ENCODE data around the gene PGLYRP3.

PGLYRP3 gene

DNA sequence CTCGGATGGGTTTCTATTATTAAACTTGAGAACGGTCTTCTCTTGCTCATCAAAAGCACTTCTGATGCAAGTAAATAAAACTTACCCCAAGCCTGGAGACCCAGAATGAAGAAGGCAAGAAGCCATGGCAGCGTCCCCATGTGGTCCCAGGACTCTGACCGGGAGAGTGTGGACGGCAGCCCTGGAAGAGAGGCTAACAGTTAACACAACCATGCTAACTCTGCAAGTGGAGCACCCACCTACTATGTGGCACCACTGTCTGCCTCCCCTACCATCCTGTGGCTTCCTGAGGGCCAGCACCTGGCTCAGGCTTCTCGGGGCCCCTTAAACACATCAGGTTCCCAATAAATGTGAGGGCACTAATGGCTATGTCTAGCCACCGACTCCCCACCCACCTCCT, 2.2 kb downstream of the PGLYRP3 start:
- no peak for DNase-seq

- no peak for DNase-seq
These were observed 3.3 kb downstream of the PGLYRP3 start for GRCh38 chr1:153309441-153309840.

DNA sequence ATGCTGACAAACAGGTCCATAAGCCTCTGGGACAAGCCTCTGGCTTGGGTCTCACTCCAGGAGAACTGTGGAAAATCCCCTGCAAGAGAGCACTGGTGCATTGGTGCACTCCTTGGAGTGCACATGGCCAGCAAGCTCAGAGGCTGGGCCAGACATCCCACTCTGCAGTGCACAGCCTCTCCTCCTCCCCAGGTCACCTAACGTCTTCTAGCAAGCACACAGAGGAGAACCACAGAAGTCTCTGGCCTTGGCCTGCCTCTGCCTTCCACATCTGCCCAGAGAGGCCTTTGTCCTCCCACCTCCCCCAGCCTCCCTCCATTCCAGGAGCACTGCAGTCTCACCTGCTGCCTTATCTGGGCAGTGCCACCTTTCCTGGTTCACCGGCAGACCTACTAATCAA, 4.2 kb downstream of the PGLYRP3 start:
- no peak for DNase-seq

DNA sequence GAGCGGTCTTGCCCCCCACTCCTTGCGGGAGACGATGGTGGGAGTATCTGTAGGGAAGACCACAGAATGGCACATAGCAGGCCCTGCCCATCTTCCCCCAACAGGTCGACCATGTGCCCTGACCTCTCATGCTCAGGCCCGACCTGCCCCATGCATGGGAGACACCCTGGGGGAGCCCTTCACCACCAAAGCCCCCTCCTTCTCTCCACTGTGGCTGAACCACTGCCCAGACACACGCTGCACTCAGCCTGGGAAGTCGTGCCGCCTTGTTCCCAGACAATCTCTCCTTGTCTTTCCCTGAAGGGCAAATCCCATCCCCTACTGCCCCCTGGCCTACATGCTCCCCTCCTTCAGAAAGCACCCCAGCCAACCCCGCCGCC, 5.5 kb downstream of the PGLYRP3 start:
- DNase-seq = no peak

GRCh38 chr1:153306303-153307220, 6.2 kb downstream of the PGLYRP3 start:
- DNase-seq = no peak

DNA sequence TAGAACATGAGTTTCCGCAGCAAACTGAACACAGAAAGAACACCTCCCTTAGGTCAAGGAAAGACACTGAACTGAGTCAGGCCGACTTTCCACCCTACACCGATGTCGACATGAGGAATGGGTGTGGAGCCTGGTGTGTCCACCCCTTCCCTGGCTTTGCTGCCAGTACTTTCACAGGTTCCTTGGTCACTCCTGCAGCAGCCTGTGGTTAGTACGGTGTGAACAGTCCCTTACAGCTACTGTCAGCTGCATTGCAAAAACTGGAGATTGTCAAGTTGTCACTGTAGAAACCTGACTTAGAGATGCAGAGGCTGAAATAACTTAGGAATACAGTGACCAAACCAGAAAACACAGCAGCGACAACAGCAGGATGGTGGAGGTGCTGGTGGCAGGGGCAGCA, 7.1 kb downstream of the PGLYRP3 start:
- DNase-seq = no peak

GRCh38 chr1:153302308-153302707, 10.4 kb downstream of the PGLYRP3 start:
- no peak for DNase-seq

- DNase-seq = no peak
These were observed 18.9 kb downstream of the PGLYRP3 start for GRCh38 chr1:153293851-153294250.

GRCh38 chr1:153293480-153293775, 19.3 kb downstream of the PGLYRP3 start:
- no peak for DNase-seq

- DNase-seq = no peak
These were observed 19.8 kb downstream of the PGLYRP3 start for GRCh38 chr1:153292740-153293479.

DNA sequence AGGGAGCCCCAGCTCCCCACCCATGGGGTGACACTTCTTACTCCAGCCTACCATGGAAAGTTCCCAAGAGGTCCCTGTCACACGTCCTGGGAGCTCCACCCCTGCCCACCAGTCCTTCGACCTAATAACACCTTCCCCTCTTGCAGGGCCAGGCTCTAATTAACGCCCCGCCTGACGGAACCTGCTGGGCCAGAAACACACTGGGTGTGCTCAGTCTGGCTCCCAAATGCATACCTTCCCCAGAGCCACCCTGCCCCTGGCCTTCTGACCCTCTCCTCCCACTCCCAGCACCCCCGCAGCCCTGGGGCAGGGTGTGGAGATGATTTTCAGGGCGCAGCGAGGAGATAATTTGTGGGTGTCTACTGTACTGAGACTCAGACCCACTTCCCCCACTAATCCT, 20.6 kb downstream of the PGLYRP3 start:
- DNase-seq = no peak

GRCh38 chr1:153291514-153291913, 21.2 kb downstream of the PGLYRP3 start:
- DNase-seq = no peak

DNA sequence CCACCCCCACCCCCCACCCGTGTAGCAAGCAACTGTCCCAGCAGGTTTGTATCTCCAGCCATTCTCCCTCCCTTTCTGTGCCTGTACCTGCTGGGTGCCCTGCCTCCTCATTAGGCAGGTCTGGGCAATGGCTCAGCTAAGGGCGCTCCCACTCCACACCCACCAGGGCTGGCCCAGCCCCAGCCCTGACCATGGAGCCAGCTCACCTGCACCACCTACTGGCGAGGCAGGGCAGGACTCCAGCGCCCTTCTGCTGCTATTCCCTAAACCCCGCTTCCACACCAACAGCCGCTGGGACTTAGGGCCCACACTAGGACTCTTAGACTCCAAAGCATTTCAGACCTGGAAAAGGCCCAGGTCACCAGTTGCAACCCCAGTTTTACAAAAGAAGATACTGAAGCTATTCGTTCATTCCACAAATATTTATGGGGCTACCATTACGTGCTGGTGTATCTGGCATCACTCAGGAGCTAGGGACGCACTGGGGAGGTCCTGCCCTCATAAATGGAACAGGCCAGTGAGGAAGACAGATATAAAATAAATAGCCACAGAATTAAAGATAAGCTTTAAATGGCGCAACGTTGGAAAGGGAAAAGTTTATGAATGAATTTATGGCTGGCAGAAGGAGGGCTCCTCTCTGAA, 24.0 kb downstream of the PGLYRP3 start:
- DNase-seq = no peak

GRCh38 chr1:153277852-153278251, 34.9 kb downstream of the PGLYRP3 start:
- no peak for DNase-seq

GRCh38 chr1:153272186-153272585, 40.6 kb downstream of the PGLYRP3 start:
- no peak for DNase-seq

- no peak for DNase-seq
These were observed 41.0 kb downstream of the PGLYRP3 start for GRCh38 chr1:153271711-153272110.

DNA sequence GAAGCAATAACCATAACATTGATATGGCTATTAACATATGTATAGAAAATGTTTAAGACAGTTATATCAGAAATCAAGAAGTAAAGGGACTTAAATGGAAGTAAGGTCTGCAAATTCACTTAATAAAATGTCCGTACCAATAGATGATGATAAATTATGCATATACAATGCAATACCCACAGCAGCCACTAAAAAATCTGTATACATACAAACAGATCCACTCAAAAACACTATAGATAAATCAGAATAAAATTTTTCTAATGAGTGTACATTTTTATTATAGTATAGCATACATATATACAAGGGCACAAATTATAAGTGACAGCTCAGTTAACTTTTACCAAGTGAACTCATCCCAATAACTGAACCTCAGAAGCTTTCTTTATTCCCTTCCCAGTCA, 47.3 kb downstream of the PGLYRP3 start:
- DNase-seq = no peak

GRCh38 chr1:153262462-153263157, 50.1 kb downstream of the PGLYRP3 start:
- DNase-seq = no peak

GRCh38 chr1:153262070-153262366, 50.7 kb downstream of the PGLYRP3 start:
- no peak for DNase-seq

GRCh38 chr1:153261281-153262069, 51.3 kb downstream of the PGLYRP3 start:
- DNase-seq = no peak

DNA sequence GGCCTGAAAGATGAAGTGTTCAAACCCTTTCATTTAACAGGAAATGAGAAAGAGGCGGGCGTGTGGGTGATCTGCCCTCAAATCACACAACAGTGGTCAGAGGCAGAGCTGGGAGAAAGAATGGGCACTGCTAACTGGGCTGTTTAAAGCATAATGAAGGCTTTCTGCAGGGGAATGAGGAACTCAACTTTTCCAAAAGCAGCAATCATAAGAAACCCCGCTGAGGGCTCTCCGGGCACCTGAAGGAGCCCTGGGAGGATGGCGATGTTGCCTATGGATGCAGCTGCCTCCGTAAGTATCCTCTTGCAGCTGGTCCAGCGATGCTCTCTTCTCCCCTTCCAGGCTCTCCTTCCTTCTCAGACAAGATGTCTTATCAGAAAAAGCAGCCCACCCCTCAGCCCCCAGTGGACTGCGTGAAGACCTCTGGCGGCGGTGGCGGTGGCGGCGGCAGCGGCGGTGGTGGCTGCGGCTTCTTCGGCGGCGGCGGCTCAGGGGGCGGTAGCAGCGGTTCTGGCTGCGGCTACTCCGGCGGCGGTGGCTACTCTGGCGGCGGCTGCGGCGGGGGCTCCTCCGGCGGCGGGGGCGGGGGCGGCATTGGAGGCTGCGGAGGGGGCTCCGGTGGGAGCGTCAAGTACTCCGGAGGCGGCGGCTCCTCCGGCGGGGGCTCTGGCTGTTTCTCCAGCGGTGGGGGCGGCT, 52.0 kb downstream of the PGLYRP3 start:
- DNase-seq = no peak

DNA sequence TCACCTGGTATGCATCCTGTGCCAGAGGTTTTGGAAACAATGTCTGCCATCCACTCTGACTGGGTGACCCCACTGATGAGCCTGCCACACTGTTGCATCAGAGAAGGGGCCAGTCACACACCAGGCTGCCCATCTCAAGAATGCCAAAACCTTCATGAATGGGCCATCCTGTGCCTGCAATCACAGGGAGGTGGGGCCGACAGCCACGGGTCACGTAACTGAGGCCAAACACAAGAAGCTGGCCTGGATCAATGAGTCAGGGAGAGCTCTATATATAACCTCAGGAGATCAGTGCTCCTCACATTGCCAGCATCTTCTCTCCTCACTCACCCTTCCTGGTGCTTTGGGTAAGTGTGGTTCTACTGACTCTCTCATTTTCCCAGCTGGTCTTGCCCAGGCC, 53.4 kb downstream of the PGLYRP3 start, which contains the start of gene LORICRIN:
Gene LORICRIN, plus strand, starts transcription at position 301 of the 400 bp plus-strand sequence. CDS start 1,263 bp downstream, outside the sequence.
- no peak for DNase-seq

Measured in NCI-H1694 treated with DMSO at 0.1 percent for 48 hours (cell line).